GM12801 (cell line): ENCODE results near the gene CRYGD.

Source experiments
- TF ChIP-seq, protein P1 (sequence below): IDR thresholded peaks from one replicate; pipeline ENCODE4 v1.5.1; 2011; ENCODE audit warnings: control low read depth; ENCODE audit not compliant: insufficient read length; ENCODE audit errors: extremely low read depth

Gene CRYGD

DNA sequence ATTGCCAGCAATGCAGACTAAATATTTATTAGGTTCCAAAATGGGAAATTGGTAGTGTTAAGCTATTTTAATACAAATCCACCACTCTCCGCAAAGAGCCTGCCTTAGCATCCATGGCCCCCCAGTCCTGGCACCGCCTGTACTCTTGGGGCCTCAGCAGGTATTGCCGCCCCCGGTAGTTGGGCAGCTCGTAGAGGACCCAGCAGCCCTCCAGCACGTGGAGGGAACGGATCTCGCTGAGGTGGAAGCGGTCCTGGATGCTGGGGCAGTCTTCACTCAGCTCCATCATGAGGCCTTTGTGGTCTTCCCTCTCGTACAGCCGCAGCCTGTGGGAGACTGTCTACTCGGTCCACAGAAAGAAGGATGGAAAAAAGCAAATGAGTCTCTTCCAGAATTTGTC, 3.8 kb upstream of the CRYGD start:
- TF ChIP-seq, protein P1, sequence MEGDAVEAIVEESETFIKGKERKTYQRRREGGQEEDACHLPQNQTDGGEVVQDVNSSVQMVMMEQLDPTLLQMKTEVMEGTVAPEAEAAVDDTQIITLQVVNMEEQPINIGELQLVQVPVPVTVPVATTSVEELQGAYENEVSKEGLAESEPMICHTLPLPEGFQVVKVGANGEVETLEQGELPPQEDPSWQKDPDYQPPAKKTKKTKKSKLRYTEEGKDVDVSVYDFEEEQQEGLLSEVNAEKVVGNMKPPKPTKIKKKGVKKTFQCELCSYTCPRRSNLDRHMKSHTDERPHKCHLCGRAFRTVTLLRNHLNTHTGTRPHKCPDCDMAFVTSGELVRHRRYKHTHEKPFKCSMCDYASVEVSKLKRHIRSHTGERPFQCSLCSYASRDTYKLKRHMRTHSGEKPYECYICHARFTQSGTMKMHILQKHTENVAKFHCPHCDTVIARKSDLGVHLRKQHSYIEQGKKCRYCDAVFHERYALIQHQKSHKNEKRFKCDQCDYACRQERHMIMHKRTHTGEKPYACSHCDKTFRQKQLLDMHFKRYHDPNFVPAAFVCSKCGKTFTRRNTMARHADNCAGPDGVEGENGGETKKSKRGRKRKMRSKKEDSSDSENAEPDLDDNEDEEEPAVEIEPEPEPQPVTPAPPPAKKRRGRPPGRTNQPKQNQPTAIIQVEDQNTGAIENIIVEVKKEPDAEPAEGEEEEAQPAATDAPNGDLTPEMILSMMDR: no peak

- TF ChIP-seq, protein P1: no peak
Measured at GRCh38 chr2:208127090-208127489, 2.8 kb upstream of the CRYGD start.

DNA sequence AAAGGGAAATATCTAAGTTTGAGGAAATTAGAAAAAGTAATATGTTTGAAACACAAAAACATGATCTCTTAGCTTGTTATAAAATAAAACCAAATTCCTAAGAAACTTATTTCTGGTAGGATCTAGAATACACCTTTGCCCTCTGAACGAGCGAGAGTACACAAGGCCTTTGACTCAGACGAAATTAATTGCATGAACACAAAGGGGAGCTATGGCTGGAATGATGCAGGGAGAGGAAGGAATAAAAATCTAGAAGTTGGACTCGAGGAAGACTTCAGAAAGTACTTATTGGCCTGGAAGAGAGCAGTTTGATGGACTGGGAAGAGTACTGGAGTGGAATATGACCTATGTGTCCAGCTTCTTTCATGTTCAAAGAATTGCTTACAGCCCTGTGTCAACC, 927 bp upstream of the CRYGD start:
- TF ChIP-seq, protein P1: no peak

- TF ChIP-seq, protein P1: no peak
Measured at GRCh38 chr2:208122248-208122647, 2.1 kb downstream of the CRYGD start.

GRCh38 chr2:208118918-208119317, 5.4 kb downstream of the CRYGD start:
- TF ChIP-seq, protein P1: no peak

DNA sequence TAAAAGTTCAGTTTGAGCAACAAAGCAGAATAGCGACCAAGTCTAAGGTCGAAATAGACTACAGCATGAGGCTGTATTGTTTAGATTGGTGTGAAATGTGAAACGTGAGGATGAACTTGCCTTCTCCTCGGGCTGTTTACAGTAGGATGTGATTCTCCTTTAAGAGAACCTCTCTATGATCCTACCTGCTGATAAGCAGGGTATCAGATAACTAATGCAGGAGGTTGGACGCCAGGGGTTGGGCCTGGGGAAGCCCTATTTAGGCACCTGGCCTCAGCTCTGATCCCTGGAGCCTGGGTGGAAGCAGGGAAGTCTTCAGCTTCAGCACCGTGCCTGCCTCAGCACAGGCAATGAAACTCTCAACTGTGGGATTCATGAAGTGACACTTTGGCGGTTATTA, 11.4 kb downstream of the CRYGD start:
- TF ChIP-seq, protein P1: no peak

DNA sequence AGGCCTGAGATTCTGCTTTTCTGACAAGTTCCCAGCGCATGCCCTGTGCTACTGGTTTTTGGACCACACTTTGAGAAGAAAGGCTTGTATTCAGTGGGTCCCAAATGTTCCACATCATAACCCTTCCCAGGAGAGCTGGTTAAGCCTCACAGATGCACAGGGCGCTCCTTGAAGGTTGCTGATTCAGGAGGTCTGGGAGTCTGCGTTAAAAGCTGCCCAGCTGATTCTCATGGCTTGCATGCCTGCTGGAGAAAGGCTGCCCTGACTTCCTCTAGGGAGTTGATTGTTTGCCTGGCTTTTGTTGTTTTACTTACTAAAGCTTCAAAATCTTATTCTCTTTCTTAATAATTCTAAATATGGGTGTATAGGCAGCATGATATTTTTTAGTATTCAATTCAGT, 20.7 kb downstream of the CRYGD start:
- TF ChIP-seq, protein P1: no peak
